Measurements from ENCODE around the gene ZDHHC11. TPM values are rescaled to one million over a fixed set of nuclear protein-coding genes. Genes with fewer than 3 reads are reported as not detected.
"Not testable (repeated sequence)": the region's sequence is repeated elsewhere in the genome, so short reads cannot be mapped to it uniquely, and the experiment has no call there.

Gene ZDHHC11
- total RNA-seq, 1 experiment from 2014 or later: 6.0 TPM

- in situ Hi-C loops (cut with HindIII; ENCODE audit: low sequenced_read_pairs): no loop called here
- DNase-seq (ENCODE audit: low spot score): no peak
Observed at GRCh38 chr5:881551-881935, 30.8 kb upstream of the ZDHHC11 start.

GRCh38 chr5:880816-881550, 30.2 kb upstream of the ZDHHC11 start:
- in situ Hi-C loops (cut with HindIII; ENCODE audit: low sequenced_read_pairs): no loop called here
- no peak for DNase-seq (ENCODE audit: low spot score)

DNA sequence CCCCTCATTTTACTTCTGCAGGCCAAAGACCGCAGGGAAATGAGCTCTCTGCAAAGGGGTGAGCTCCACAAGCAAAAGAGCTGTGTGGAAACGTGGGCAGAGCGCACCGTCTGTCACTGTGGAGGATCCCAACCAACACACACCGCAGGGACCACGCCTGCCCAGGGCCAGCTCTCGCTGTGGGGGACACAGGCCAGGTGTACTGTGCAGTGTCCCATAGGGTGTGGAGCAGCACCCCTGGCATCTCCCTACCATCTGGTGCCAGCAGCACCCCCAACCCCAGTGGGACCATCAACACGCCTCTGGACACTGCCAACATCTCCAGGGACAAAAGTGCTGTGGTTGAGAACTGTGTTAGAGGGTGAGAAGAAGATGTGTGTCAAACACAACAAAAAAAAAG, 27.9 kb upstream of the ZDHHC11 start:
- in situ Hi-C loops (cut with HindIII; ENCODE audit: low sequenced_read_pairs); DNase-seq (ENCODE audit: low spot score): not testable (repeated sequence)

DNA sequence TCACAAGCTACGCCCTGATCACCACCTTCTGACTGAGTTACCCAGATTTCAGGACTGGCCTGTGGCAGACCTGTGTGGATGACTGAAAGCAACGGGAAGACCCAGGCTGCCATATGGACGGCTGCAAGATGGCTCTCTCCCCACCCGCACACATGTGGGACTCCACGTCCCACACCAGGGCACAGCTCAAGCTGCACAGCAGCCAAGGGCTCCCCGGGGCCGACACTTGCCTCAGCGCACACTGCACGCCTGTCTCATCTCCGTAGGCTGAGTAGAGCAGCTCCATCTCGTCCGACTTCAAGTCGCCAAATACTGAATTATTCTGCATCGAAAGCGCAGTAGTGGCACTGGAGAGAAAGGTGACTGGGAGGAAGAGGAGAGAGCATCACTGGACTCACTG, 27.3 kb upstream of the ZDHHC11 start:
- no peak for DNase-seq (ENCODE audit: low spot score)
- in situ Hi-C loops (cut with HindIII; ENCODE audit: low sequenced_read_pairs): no loop called here

DNA sequence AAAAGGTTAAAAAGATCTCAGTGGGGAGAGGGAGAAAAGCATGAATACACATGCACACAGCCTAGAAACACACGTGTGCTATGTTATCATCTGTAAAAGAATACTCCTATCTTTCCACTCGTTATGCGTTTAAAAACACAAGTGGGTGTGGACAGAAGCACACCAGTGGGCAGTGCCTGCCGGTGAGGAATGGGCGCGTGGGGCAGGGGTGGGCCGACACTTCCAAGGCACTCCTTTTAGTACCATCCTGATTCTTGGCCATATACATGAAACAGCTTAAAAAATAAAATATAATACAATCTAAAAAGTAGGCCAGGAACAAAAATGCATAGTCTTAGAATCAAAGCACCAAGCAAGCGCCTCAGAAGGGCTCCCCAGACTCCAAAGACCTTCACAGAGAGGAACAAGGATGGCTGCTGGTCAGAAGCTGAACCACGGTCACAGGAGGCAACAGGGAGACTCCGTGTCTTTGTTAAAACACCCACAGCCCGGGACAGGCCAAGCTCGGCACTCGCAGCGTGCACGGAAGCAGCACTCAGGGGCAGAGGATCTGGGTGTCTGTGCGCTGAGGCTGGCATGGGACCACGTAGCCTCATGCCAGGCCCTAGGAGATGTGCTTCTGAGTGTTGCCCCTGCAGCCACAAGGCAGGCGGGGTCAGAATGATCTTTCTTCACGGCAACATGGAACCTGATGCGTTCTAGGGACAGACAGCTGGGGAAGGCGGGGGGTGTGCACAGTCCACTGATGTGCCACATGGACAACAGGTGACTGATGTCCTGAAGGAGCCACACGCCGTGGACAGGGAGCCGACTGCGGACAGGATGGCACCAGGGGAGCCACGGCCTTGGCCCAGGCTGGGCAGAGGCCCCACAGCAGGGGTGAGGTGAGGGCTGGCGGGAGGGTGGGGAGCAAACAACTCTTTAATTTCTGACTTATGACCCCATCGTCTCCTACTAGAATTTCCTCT, 25.9 kb upstream of the ZDHHC11 start:
- in situ Hi-C loops (cut with HindIII; ENCODE audit: low sequenced_read_pairs): no loop called here
- no peak for DNase-seq (ENCODE audit: low spot score)

DNA sequence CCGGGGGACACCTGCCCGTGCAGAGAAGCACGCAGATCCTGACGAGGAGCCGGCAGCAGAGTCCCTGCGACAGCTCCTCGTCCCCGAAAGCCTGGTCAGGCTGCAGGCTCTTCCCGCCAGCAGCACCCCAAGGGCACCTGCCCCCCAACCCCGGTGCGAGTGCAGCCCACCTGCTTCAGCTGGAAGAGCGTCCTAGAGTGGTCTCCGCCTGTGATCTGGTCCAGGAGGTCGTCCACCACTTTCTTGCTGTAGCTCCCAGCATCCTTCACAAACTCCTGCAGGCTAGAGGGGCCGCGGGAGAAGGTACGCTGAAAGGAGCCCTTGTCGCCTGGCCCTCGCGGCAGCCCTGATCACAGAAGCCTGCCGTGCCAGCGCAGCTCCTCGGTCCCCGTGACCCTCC, 25.1 kb upstream of the ZDHHC11 start:
- no peak for DNase-seq (ENCODE audit: low spot score)
- in situ Hi-C loops (cut with HindIII; ENCODE audit: low sequenced_read_pairs): no loop called here

- no peak for DNase-seq (ENCODE audit: low spot score)
- in situ Hi-C loops (cut with HindIII; ENCODE audit: low sequenced_read_pairs): no loop called here
Observed at GRCh38 chr5:873328-873727, 22.5 kb upstream of the ZDHHC11 start.

DNA sequence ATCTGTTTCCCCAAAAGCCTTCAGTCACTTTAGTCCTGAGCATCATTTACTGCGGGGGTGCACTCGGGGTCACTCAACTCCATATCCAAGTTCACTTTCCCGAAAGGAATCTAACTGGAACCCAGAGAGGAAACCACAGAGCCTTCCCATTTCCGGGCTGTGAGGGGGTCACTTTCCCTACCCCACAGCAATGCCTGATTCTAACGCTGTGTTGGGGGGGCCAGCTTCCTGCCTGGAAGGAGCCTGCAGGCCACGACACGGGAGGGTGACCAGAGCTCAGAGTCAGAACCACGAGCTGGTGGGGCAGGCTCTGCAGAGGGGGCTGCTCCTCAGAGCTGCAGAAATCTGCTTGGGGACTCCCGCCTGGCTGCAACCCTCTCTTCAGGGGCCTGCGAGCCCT, 21.5 kb upstream of the ZDHHC11 start:
- in situ Hi-C loops (cut with HindIII; ENCODE audit: low sequenced_read_pairs): no loop called here
- no peak for DNase-seq (ENCODE audit: low spot score)

DNA sequence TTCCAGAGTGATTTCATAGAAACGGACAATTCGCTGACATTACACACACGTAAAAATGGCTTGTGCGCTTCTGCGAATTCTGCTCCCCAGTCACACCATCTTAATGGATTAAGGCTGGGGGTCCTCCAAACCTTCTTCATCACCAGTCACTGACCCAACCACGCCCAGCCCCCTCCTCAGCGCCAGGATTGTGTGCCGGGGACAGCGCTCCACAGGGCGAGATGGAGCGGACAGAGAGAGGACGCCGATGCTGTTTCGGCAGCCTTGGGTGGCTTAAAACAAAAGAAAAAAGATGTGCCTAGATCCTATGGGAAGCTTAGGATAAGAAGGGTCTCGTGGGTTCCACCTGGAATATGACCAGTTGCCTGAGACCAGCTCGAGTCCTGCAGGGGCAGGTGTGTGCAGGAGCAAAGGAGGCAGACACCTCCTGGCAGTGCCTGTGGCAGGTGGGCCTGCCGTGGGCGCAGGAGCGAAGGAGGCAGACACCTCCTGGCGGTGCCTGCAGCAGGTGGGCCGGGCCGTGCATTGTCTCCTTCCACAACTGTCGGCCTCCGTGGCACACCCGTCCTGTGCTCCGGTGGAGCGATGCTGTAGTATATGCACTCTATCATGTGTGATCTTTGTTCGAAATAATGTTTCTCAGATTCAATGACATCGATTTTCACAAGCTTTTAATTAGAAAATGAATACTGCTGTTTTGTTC, 21.0 kb upstream of the ZDHHC11 start:
- no peak for DNase-seq (ENCODE audit: low spot score)
- in situ Hi-C loops (cut with HindIII; ENCODE audit: low sequenced_read_pairs): no loop called here

- DNase-seq (ENCODE audit: low spot score): no peak
- in situ Hi-C loops (cut with HindIII; ENCODE audit: low sequenced_read_pairs): no loop called here
Observed at GRCh38 chr5:870956-871355, 20.2 kb upstream of the ZDHHC11 start.

DNA sequence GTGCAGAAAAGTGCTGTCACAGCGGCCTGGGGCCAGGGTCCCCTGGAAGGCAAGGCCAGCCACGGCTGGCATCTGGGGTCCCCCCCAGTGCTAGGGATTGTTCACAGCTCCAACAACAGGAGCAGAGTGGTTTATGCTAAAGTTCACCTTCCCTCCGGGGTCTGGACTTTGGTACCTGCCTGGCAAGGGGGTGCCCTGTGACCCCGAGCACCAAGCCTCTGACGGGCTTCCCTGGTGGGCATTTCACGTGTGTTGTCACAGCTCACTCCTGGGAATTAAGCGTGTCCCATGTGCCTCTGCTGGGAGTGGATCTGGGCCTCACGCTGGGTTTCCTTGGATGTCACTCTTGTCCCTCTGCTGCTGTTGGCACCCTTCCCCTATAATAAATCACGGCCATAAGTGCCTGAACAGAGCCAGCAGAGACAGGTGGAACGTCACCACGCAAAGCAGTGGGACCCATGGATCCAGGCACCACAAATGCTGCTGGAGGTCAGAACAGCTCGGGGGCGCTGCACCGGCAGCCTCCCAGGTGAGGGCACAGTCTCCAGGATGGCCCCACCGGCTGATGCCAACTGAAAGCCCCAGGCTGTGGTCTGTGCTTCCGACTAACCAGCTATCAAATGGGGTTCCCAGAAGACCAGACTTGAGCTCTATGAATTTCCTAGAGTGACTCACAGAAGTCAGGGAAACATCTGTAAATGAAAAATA, 17.8 kb upstream of the ZDHHC11 start:
- in situ Hi-C loops (cut with HindIII; ENCODE audit: low sequenced_read_pairs): no loop called here
- DNase-seq (ENCODE audit: low spot score): no peak

DNA sequence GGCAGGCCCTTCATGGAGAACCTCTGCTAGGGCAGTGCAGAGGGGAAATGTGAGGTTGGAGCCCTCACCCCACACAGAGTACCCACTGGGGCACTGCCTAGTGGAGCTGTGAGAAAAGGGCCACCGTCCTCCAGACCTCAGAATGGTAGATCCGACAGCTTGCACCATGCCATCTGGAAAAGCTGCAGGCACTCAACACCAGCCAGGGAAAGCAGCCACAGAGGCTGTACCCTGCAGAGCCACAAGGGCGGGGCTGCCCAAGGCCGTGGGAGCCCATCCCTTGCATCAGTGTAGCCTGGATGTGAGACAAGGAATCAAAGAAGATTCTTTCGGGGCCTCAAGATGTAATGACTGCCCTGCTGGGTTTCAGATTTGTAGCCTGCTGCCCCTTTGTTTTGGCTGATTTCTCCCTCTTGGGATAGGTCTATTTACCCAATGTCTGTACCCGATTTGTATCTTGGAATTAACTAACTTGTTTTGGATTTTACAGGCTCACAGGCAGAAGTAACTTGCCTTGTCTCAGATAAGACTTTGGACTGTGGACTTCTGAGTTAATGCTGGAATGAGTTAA, 16.6 kb upstream of the ZDHHC11 start:
- in situ Hi-C loops (cut with HindIII; ENCODE audit: low sequenced_read_pairs): no loop called here
- peak; percentile 81 for DNase-seq (ENCODE audit: low spot score)

GRCh38 chr5:865771-866170, 15.0 kb upstream of the ZDHHC11 start:
- in situ Hi-C loops (cut with HindIII; ENCODE audit: low sequenced_read_pairs): no loop called here

DNA sequence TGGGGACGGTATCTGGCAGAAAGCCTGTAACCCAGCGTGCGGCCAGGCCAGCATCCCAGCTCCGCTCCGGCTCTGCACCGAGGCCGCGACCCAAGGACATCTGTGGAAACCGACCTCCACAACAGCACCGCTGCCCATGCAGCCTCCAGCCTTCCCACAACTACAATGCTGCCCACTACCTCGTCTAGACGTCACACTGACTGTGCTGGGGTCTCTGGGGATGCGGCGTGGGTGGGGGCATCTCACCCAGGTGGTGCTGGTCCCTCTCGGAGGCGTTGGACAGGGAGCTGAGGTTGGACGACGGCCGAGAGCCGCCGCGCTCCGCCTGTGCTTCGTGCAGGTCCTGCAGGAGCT, 14.4 kb upstream of the ZDHHC11 start:
- no peak for DNase-seq (ENCODE audit: low spot score)
- in situ Hi-C loops (cut with HindIII; ENCODE audit: low sequenced_read_pairs): no loop called here

More at GRCh38 chr5:865771-866170, 15.0 kb upstream of the ZDHHC11 start:
- DNase-seq (ENCODE audit: low spot score): no peak

GRCh38 chr5:864492-865167, 13.8 kb upstream of the ZDHHC11 start:
- in situ Hi-C loops (cut with HindIII; ENCODE audit: low sequenced_read_pairs): no loop called here
- DNase-seq (ENCODE audit: low spot score): no peak

DNA sequence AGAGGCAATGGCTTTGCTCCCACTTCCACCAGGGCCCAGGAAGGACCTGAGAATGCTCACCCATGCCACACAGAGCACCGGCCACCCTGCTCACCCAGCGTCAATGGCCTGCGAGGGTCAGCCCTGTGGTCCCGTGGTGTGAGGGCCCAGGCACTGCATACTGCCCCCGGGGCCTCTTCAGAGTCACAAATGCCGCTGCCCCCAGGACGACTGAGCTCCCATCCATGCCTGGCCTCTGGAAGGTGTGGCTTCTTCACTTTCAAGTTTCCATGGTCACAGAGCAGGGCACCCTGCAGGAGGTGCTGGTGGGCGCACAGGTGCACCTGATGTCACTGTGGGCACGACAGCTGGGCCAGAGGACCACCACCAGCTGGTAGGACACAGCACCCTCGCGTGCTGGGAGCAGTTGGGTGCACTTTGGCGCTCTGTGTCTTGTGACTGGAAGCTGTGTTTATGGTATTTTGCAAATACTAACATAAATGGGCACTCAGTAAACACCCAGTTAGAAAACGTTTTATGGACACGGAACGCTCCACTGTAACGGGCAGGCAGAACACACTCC, 12.5 kb upstream of the ZDHHC11 start:
- no peak for DNase-seq (ENCODE audit: low spot score)

DNA sequence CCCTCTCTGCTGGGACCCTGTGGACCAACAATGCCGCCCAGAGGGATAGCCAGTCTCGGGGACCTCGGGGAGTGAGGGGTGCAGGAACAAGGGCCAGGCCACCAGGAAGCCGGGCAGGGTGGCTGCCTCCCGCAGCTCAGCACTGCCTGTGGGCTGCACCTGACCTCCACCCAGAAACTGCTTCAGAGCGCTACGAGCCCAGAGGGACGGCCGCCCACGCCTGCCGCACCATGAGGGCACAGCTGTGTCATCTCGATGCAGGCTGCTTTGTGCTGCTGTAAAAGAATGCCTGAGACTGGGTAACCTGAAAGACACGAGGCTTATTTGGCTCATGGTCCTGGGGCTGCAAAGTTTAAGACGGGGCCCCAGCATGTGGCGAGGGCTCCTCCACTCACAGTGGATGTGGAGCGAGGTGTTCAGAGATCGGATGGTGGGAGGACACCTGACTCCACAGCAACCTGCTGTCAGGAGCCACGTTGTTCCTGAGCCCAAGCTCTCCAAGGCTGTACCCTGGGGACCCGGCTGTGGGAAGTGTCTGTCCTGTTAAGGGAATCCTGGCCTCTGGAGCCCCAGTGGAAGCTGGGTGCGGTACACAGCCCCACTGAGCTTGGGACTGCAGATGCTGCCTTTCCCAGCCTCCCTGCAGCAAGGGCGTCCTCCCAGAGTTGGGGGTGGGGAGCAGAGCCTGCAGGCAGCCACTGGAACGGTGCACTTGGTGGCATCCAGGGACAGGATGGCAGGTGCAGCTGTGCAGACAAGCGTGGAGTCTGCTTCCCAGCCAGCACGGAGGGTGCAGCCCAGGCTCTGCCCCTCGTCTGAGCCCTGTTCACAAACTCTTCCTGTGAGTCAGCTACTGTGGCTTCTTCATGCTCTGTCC, 11.8 kb upstream of the ZDHHC11 start:
- in situ Hi-C loops (cut with HindIII; ENCODE audit: low sequenced_read_pairs): no loop called here
- DNase-seq (ENCODE audit: low spot score): no peak

More for the DNA sequence above, 12.5 kb upstream of the ZDHHC11 start:
- in situ Hi-C loops (cut with HindIII; ENCODE audit: low sequenced_read_pairs): no loop called here

Measured in G401 (cell line).